MM.1S (cell line): ENCODE data around the gene AKAP6.

ENCODE experiments used
- DNase-seq: peaks from one replicate; pipeline ENCODE4 v3.0.0-alpha.2; 2015
- H2AFZ ChIP-seq: fragments of 300-600 bp; sonication (generic); 2 replicates; pipeline ENCODE4 v1.6.0; 2016; ENCODE audit warnings: antibody characterized with exemption, low read length
- H3F3A ChIP-seq: fragments of 300-600 bp; sonication (generic); 2 replicates; pipeline ENCODE4 v1.6.1; 2016; ENCODE audit warnings: mild to moderate bottlenecking, antibody characterized with exemption, low read length, moderate library complexity, mixed read lengths; ENCODE audit not compliant: insufficient read depth
- H3K27ac ChIP-seq: fragments of 300-600 bp; sonication (generic); 2 replicates; pipeline ENCODE4 v1.5.1; 2016; ENCODE audit warnings: mild to moderate bottlenecking, low read length
- H3K27me3 ChIP-seq: fragments of 300-600 bp; sonication (generic); replicated peaks from 2 replicates; pipeline ENCODE4 v1.6.0; 2016; ENCODE audit warnings: low read length; ENCODE audit not compliant: insufficient read depth
- H3K36me3 ChIP-seq: fragments of 300-600 bp; sonication (generic); replicated peaks from 2 replicates; pipeline ENCODE4 v1.6.1; 2016; ENCODE audit warnings: mild to moderate bottlenecking, low read length, mixed read lengths; ENCODE audit not compliant: insufficient read depth
- H3K4me1 ChIP-seq: fragments of 300-600 bp; sonication (generic); 2 replicates; pipeline ENCODE4 v1.6.1; 2016; ENCODE audit warnings: low read length, mixed read lengths
- H3K4me2 ChIP-seq: fragments of 300-600 bp; sonication (generic); 2 replicates; pipeline ENCODE4 v1.6.0; 2016; ENCODE audit warnings: low read depth, low read length
- H3K4me3 ChIP-seq: fragments of 300-600 bp; sonication (generic); 2 replicates; pipeline ENCODE4 v1.5.1; 2016; ENCODE audit warnings: low read length, mixed read lengths
- H3K79me2 ChIP-seq: fragments of 300-600 bp; sonication (generic); 2 replicates; pipeline ENCODE4 v1.6.1; 2016; ENCODE audit warnings: mixed run types, low read length, mixed read lengths
- H3K9ac ChIP-seq: fragments of 300-600 bp; sonication (generic); 2 replicates; pipeline ENCODE4 v1.6.1; 2016; ENCODE audit warnings: low read length, mixed read lengths
- H3K9me2 ChIP-seq: fragments of 300-600 bp; sonication (generic); replicated peaks from 2 replicates; pipeline ENCODE4 v1.6.1; 2016; ENCODE audit warnings: mild to moderate bottlenecking, low read length, mixed read lengths; ENCODE audit not compliant: insufficient read depth
- H3K9me3 ChIP-seq: fragments of 300-600 bp; sonication (generic); replicated peaks from 2 replicates; pipeline ENCODE4 v1.6.1; 2016; ENCODE audit warnings: mild to moderate bottlenecking, low read length, mixed read lengths; ENCODE audit not compliant: insufficient read depth
- H4K20me1 ChIP-seq: fragments of 300-600 bp; sonication (generic); 2 replicates; pipeline ENCODE4 v1.6.1; 2016; ENCODE audit warnings: mild to moderate bottlenecking, low read length, moderate library complexity, mixed read lengths; ENCODE audit not compliant: insufficient read depth
- CTCF ChIP-seq: fragments of 300-600 bp; sonication (generic); IDR thresholded peaks from 2 replicates; pipeline ENCODE4 v1.5.1; 2016; ENCODE audit warnings: antibody characterized with exemption, low read length, mixed read lengths
- EZH2 ChIP-seq: fragments of 300-600 bp; sonication (generic); optimal IDR thresholded peaks from 2 replicates; pipeline ENCODE3; 2017; ENCODE audit warnings: low read depth, mild to moderate bottlenecking, antibody characterized with exemption, low read length, mixed read lengths
- EZH2phosphoT487 ChIP-seq: fragments of 300-600 bp; sonication (generic); IDR thresholded peaks from 2 replicates; pipeline ENCODE4 v1.6.1; 2018; ENCODE audit warnings: antibody characterized with exemption, low read length

The AKAP6 gene

GRCh38 chr14:32827514-32827913 lies 498.4 kb downstream of the AKAP6 start:
- no peaks in the 10 kb centered on the region for H4K20me1 ChIP-seq
- no peak overlapping the region for H2AFZ ChIP-seq
- H3K9ac ChIP-seq = no peak overlapping the region
- DNase-seq = no peak
- no peaks in the 10 kb centered on the region for H3K9me3 ChIP-seq
- H3K4me3 ChIP-seq = no peak overlapping the region
- H3K9me2 ChIP-seq = no peaks in the 10 kb centered on the region
- H3K4me2 ChIP-seq = no peak overlapping the region
- no peaks in the 10 kb centered on the region for H3K36me3 ChIP-seq
- no peaks in the 10 kb centered on the region for H3K79me2 ChIP-seq
- H3K27ac ChIP-seq = no peak overlapping the region
- H3K27me3 ChIP-seq = no peaks in the 10 kb centered on the region
- no peaks in the 10 kb centered on the region for H3F3A ChIP-seq
- TF ChIP-seq EZH2phosphoT487 (no peak), EZH2 (no peak), CTCF (no peak)
- H3K4me1 ChIP-seq = no peaks in the 10 kb centered on the region

- H3K4me2 ChIP-seq = no peak overlapping the region
- H3K79me2 ChIP-seq = no peaks in the 10 kb centered on the region
- no peaks in the 10 kb centered on the region for H3K9me2 ChIP-seq
Measured at GRCh38 chr14:32835924-32836323, 506.8 kb downstream of the AKAP6 start.

GRCh38 chr14:32841698-32842097 lies 512.6 kb downstream of the AKAP6 start:
- Histone ChIP-seq H3F3A (no peaks in the 10 kb centered on the region), H3K9me3 (no peaks in the 10 kb centered on the region), H3K27me3 (no peaks in the 10 kb centered on the region), H3K79me2 (no peaks in the 10 kb centered on the region), H3K4me3 (no peak overlapping the region), H3K4me2 (no peak overlapping the region), H3K9ac (no peak overlapping the region), H3K27ac (no peak overlapping the region), H3K4me1 (no peaks in the 10 kb centered on the region), H2AFZ (no peak overlapping the region), H3K9me2 (no peaks in the 10 kb centered on the region), H3K36me3 (no peaks in the 10 kb centered on the region), H4K20me1 (no peaks in the 10 kb centered on the region)
- DNase-seq = no peak
- TF ChIP-seq CTCF = no peak
- TF ChIP-seq EZH2phosphoT487 = no peak
- no peak for TF ChIP-seq EZH2

More at GRCh38 chr14:32835924-32836323, 506.8 kb downstream of the AKAP6 start:
- no peak overlapping the region for H3K9ac ChIP-seq
- no peak overlapping the region for H3K4me3 ChIP-seq
- H3F3A ChIP-seq = no peaks in the 10 kb centered on the region
- TF ChIP-seq EZH2 (no peak), EZH2phosphoT487 (no peak), CTCF (no peak)
- H3K9me3 ChIP-seq = no peaks in the 10 kb centered on the region
- no peaks in the 10 kb centered on the region for H3K4me1 ChIP-seq
- no peaks in the 10 kb centered on the region for H4K20me1 ChIP-seq
- no peaks in the 10 kb centered on the region for H3K36me3 ChIP-seq
- H3K27me3 ChIP-seq = no peaks in the 10 kb centered on the region
- no peak for DNase-seq
- H3K27ac ChIP-seq = no peak overlapping the region
- no peak overlapping the region for H2AFZ ChIP-seq
